Ovary (tissue), 3 donors: ENCODE measurements around the gene HAUS3.

Experiments
- EP300 ChIP-seq: sonication (generic); formaldehyde crosslinking; IDR thresholded peaks from one replicate; pipeline ENCODE4 v1.6.1; 2017; ENCODE audit warnings: antibody characterized with exemption
- POLR2A ChIP-seq: fragments of 450-650 bp; IDR thresholded peaks from one replicate; pipeline ENCODE4 v1.6.1; 2017; ENCODE audit warnings: antibody characterized with exemption, mild to moderate bottlenecking, moderate library complexity
- TF ChIP-seq, protein P1 (sequence below), 3 donors: fragments of 450-650 bp in 2 of 3; fragments of 200-600 bp in 1 of 3; IDR thresholded peaks; one replicate each; pipeline versions ENCODE4 v1.5.1 to v1.8.0; 2016 to 2022; ENCODE audit warnings: antibody characterized with exemption in 3 of 3, mild to moderate bottlenecking in 1 of 3
- donor health status: DM: no; HTN: no; CAD: no.

GRCh38 chr4:2266821-2267220 is 24.9 kb upstream of the HAUS3 start:
- TF ChIP-seq, protein P1, sequence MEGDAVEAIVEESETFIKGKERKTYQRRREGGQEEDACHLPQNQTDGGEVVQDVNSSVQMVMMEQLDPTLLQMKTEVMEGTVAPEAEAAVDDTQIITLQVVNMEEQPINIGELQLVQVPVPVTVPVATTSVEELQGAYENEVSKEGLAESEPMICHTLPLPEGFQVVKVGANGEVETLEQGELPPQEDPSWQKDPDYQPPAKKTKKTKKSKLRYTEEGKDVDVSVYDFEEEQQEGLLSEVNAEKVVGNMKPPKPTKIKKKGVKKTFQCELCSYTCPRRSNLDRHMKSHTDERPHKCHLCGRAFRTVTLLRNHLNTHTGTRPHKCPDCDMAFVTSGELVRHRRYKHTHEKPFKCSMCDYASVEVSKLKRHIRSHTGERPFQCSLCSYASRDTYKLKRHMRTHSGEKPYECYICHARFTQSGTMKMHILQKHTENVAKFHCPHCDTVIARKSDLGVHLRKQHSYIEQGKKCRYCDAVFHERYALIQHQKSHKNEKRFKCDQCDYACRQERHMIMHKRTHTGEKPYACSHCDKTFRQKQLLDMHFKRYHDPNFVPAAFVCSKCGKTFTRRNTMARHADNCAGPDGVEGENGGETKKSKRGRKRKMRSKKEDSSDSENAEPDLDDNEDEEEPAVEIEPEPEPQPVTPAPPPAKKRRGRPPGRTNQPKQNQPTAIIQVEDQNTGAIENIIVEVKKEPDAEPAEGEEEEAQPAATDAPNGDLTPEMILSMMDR (IDR thresholded peaks at IDR 0.05), result no peak
- TF ChIP-seq POLR2A, result no peak
- TF ChIP-seq EP300, result no peak
